ENCODE results near the gene NPIPA2. TPM values are rescaled to one million over a fixed set of nuclear protein-coding genes. Genes with fewer than 3 reads are reported as not detected.

NPIPA2 gene
- total and polyA plus RNA-seq, 2 donors (not counting 1 experiment from before 2014, with no cell fraction given): 0.99 to 1.6 TPM

Other genes with a start within 250 kb of the NPIPA2 start
- 32.6 and 32.9 TPM in 2 replicates for gene PARN, start 112.3 kb upstream of the NPIPA2 start, total RNA-seq
- gene PARN, start 112.3 kb upstream of the NPIPA2 start, polyA plus RNA-seq: 26.7 and 30.4 TPM in 2 replicates
- gene BFAR, start 109.6 kb upstream of the NPIPA2 start, total RNA-seq: 78.4 and 81.2 TPM in 2 replicates
- gene BFAR, start 109.6 kb upstream of the NPIPA2 start, polyA plus RNA-seq: 65.6 and 85.6 TPM in 2 replicates
- gene PLA2G10, start 48.2 kb upstream of the NPIPA2 start, total RNA-seq: not detected in 2 replicates
- gene PLA2G10, start 48.2 kb upstream of the NPIPA2 start, polyA plus RNA-seq: not detected in 2 replicates
- gene NPIPA3, start 39.1 kb upstream of the NPIPA2 start, total RNA-seq: 0.77 and 4.6 TPM in 2 replicates
- 0.52 and 1.3 TPM in 2 replicates for gene NPIPA3, start 39.1 kb upstream of the NPIPA2 start, polyA plus RNA-seq
- gene NOMO1, start 91.2 kb downstream of the NPIPA2 start, total RNA-seq: 66.0 and 124 TPM in 2 replicates
- 69.9 and 93.5 TPM in 2 replicates for gene NOMO1, start 91.2 kb downstream of the NPIPA2 start, polyA plus RNA-seq
- gene NPIPA1, start 194.9 kb downstream of the NPIPA2 start, total RNA-seq: 80.4 and 140 TPM in 2 replicates
- gene NPIPA1, start 194.9 kb downstream of the NPIPA2 start, polyA plus RNA-seq: 53.9 and 67.2 TPM in 2 replicates
- 64.7 and 68.4 TPM in 2 replicates for gene PDXDC1, start 232.5 kb downstream of the NPIPA2 start, total RNA-seq
- gene PDXDC1, start 232.5 kb downstream of the NPIPA2 start, polyA plus RNA-seq: 54.9 and 92.9 TPM in 2 replicates